ENCODE measurements around the gene PIK3C2A. TPM values are rescaled to one million over a fixed set of nuclear protein-coding genes. Genes with fewer than 3 reads are reported as not detected.

Gene PIK3C2A
- total and polyA plus RNA-seq, 4 experiments from 2014 or later = 2.4 to 40.4 (median 19.5) TPM

- peaks cover 0 to 5% of the 10 kb centered on the region in 2 donors for H3K36me3 Mint-ChIP-seq
- H3K27me3 Mint-ChIP-seq = peaks cover 3 to 5% of the 10 kb centered on the region in 2 donors
- Histone ChIP-seq H3K36me3 (ENCODE audit: insufficient read depth, low read length) (no peaks in the 10 kb centered on the region), H3K4me1 (ENCODE audit: insufficient read depth, low read length) (no peaks in the 10 kb centered on the region), H3K27me3 (ENCODE audit: insufficient read depth, low read length) (no peaks in the 10 kb centered on the region), H3K9me3 (ENCODE audit: control insufficient read depth in 1 of 2, low read length in 2 of 2) (no peaks in the 10 kb centered on the region), H3K4me3 (ENCODE audit: low read length in 2 of 2) (no peak overlapping the region), H3K27ac (ENCODE audit: low read depth, low read length) (no peak overlapping the region)
- no peak overlapping the region for H3K27ac Mint-ChIP-seq
- intact Hi-C loops (cut with micrococcal nuclease) = no loop called here
- H3K9me3 Mint-ChIP-seq = peaks cover 0 to 14% (median 4%) of the 10 kb centered on the region in 8 donors
- POLR2A ChIA-PET (ENCODE audit: partially characterized antibody) = no interaction called here
- no peak overlapping the region for H3K4me3 Mint-ChIP-seq
- peaks cover 1 to 5% (median 3%) of the 10 kb centered on the region in 4 donors for H3K4me1 Mint-ChIP-seq
- CTCF ChIA-PET (ENCODE audit: partially characterized antibody) = no interaction called here
- no peak for DNase-seq
Observed at GRCh38 chr11:17214338-17214737, 6.6 kb upstream of the PIK3C2A start.

GRCh38 chr11:17211286-17211685 is 3.5 kb upstream of the PIK3C2A start:
- no peaks in the 10 kb centered on the region for H3K36me3 ChIP-seq (ENCODE audit: insufficient read depth, low read length)
- Mint-ChIP-seq H3K36me3 (peaks cover 5 to 11% of the 10 kb centered on the region in 2 donors), H3K9me3 (peaks cover 0 to 14% (median 4%) of the 10 kb centered on the region in 8 donors), H3K4me1 (peaks cover 15 to 33% (median 22%) of the 10 kb centered on the region in 4 donors), H3K27me3 (peaks cover 2 to 3% of the 10 kb centered on the region in 2 donors), H3K27ac (no peak overlapping the region), H3K4me3 (no peak overlapping the region)
- CTCF ChIA-PET (ENCODE audit: partially characterized antibody) = interaction anchor here (1.4 kb wide), 1 partner anchor 10 kb away, joined by 4 read pairs; no protein-coding TSS in a partner anchor
- no peak overlapping the region for H3K4me3 ChIP-seq (ENCODE audit: low read length in 2 of 2)
- POLR2A ChIA-PET (ENCODE audit: partially characterized antibody) = no interaction called here
- no peaks in the 10 kb centered on the region for H3K9me3 ChIP-seq (ENCODE audit: control insufficient read depth in 1 of 2, low read length in 2 of 2)
- no peak for DNase-seq
- intact Hi-C loops (cut with micrococcal nuclease) = no loop called here
- H3K4me1 ChIP-seq (ENCODE audit: insufficient read depth, low read length) = peaks cover 23% of the 10 kb centered on the region
- no peak overlapping the region for H3K27ac ChIP-seq (ENCODE audit: low read depth, low read length)
- no peaks in the 10 kb centered on the region for H3K27me3 ChIP-seq (ENCODE audit: insufficient read depth, low read length)

- Mint-ChIP-seq H3K36me3 (peaks cover 0 to 11% of the 10 kb centered on the region in 2 donors), H3K4me3 (no peak overlapping the region), H3K9me3 (peaks cover 0 to 11% (median 4%) of the 10 kb centered on the region in 8 donors), H3K27me3 (no peaks in the 10 kb centered on the region), H3K27ac (peak overlapping the region in 2 of 7 donors; percentile 48 to 99), H3K4me1 (peaks cover 15 to 34% (median 24%) of the 10 kb centered on the region in 4 donors)
- Histone ChIP-seq H3K4me3 (ENCODE audit: low read length in 2 of 2) (no peak overlapping the region), H3K9me3 (ENCODE audit: control insufficient read depth in 1 of 2, low read length in 2 of 2) (no peaks in the 10 kb centered on the region), H3K36me3 (ENCODE audit: insufficient read depth, low read length) (no peaks in the 10 kb centered on the region), H3K27me3 (ENCODE audit: insufficient read depth, low read length) (no peaks in the 10 kb centered on the region), H3K4me1 (ENCODE audit: insufficient read depth, low read length) (peaks cover 25% of the 10 kb centered on the region), H3K27ac (ENCODE audit: low read depth, low read length) (no peak overlapping the region)
- no peak for DNase-seq
- ChIA-PET CTCF (ENCODE audit: partially characterized antibody) (interaction anchor here (0.7 to 0.9 kb wide), 2 partner anchors 13 to 24 kb away, joined by 3 to 5 read pairs; no protein-coding TSS in a partner anchor), POLR2A (ENCODE audit: partially characterized antibody) (interaction anchor here (0.7 kb wide), 1 partner anchor 328 kb away, joined by 3 read pairs; no protein-coding TSS in a partner anchor)
- intact Hi-C loops (cut with micrococcal nuclease) = loop anchor here (2.0 kb wide), 1 partner anchor 75 kb away; no protein-coding TSS in a partner anchor
Observed at GRCh38 chr11:17209939-17210245, 2.1 kb upstream of the PIK3C2A start.

GRCh38 chr11:17208257-17208999 is 642 bp upstream of the PIK3C2A start:
- peaks cover 0 to 4% (median 0%) of the 10 kb centered on the region in 8 donors for H3K9me3 Mint-ChIP-seq
- peak overlapping the region; percentile 80 for H3K27ac ChIP-seq (ENCODE audit: low read depth, low read length)
- peak in 1 of 5 donors; percentile 66 for DNase-seq
- CTCF ChIA-PET (ENCODE audit: partially characterized antibody) = interaction anchor here (1.0 to 1.3 kb wide), 2 partner anchors 22 to 133 kb away, joined by 3 to 4 read pairs; no protein-coding TSS in a partner anchor
- H3K27ac Mint-ChIP-seq = peak overlapping the region; percentile 75 to 100 (median 98)
- H3K36me3 ChIP-seq (ENCODE audit: insufficient read depth, low read length) = no peaks in the 10 kb centered on the region
- H3K4me3 ChIP-seq (ENCODE audit: low read length in 2 of 2) = peak overlapping the region; percentile 70 to 79
- H3K27me3 ChIP-seq (ENCODE audit: insufficient read depth, low read length) = no peaks in the 10 kb centered on the region
- POLR2A ChIA-PET (ENCODE audit: partially characterized antibody) = interaction anchor here (0.6 to 2.2 kb wide), 8 partner anchors 9 to 470 kb away, joined by 3 to 18 read pairs (median 6); partner anchors contain the start of genes C11orf58, NUCB2 and RPS13
- H3K4me3 Mint-ChIP-seq = peak overlapping the region; percentile 95 to 100 (median 99)
- peaks cover 15 to 44% (median 32%) of the 10 kb centered on the region in 4 donors for H3K4me1 Mint-ChIP-seq
- H3K4me1 ChIP-seq (ENCODE audit: insufficient read depth, low read length) = peaks cover 25% of the 10 kb centered on the region
- H3K36me3 Mint-ChIP-seq = peaks cover 0 to 15% of the 10 kb centered on the region in 2 donors
- no peaks in the 10 kb centered on the region for H3K9me3 ChIP-seq (ENCODE audit: control insufficient read depth in 1 of 2, low read length in 2 of 2)
- intact Hi-C loops (cut with micrococcal nuclease) = loop anchor here (1.0 to 2.0 kb wide), 3 partner anchors 68 to 131 kb away; partner anchors contain the start of genes NUCB2 and RPS13
- H3K27me3 Mint-ChIP-seq = no peaks in the 10 kb centered on the region

- H3K27me3 Mint-ChIP-seq = no peaks in the 10 kb centered on the region
- DNase-seq = no peak
- H3K9me3 ChIP-seq (ENCODE audit: control insufficient read depth in 1 of 2, low read length in 2 of 2) = no peaks in the 10 kb centered on the region
- H3K4me1 ChIP-seq (ENCODE audit: insufficient read depth, low read length) = peaks cover 25% of the 10 kb centered on the region
- no peaks in the 10 kb centered on the region for H3K9me3 Mint-ChIP-seq
- H3K27me3 ChIP-seq (ENCODE audit: insufficient read depth, low read length) = no peaks in the 10 kb centered on the region
- H3K36me3 ChIP-seq (ENCODE audit: insufficient read depth, low read length) = no peaks in the 10 kb centered on the region
- ChIA-PET POLR2A (ENCODE audit: partially characterized antibody) (interaction anchor here (1.8 to 2.2 kb wide), 2 partner anchors 14 to 70 kb away, joined by 5 to 18 read pairs; partner anchors contain the start of gene NUCB2), CTCF (ENCODE audit: partially characterized antibody) (no interaction called here)
- no peak overlapping the region for H3K4me3 ChIP-seq (ENCODE audit: low read length in 2 of 2)
- H3K4me1 Mint-ChIP-seq = peaks cover 18 to 51% (median 38%) of the 10 kb centered on the region in 4 donors
- no peak overlapping the region for H3K27ac ChIP-seq (ENCODE audit: low read depth, low read length)
- intact Hi-C loops (cut with micrococcal nuclease) = loop anchor here (2.0 kb wide), 1 partner anchor 468 kb away; the partner anchor contains the start of gene C11orf58
- peak overlapping the region in 6 of 7 donors; percentile 24 to 99 (median 94) for H3K27ac Mint-ChIP-seq
- H3K36me3 Mint-ChIP-seq = peaks cover 0 to 16% of the 10 kb centered on the region in 2 donors
- H3K4me3 Mint-ChIP-seq = peak overlapping the region; percentile 95 to 100 (median 99)
Observed at GRCh38 chr11:17206463-17206862, 1.3 kb downstream of the PIK3C2A start.

- ChIA-PET CTCF (ENCODE audit: partially characterized antibody) (no interaction called here), POLR2A (ENCODE audit: partially characterized antibody) (no interaction called here)
- Mint-ChIP-seq H3K27me3 (no peaks in the 10 kb centered on the region), H3K4me1 (peaks cover 12 to 25% (median 18%) of the 10 kb centered on the region in 4 donors), H3K4me3 (no peak overlapping the region), H3K9me3 (no peaks in the 10 kb centered on the region), H3K27ac (peak overlapping the region in 1 of 7 donors; percentile 62), H3K36me3 (peaks cover 15 to 25% of the 10 kb centered on the region in 2 donors)
- intact Hi-C loops (cut with micrococcal nuclease) = no loop called here
- H3K36me3 ChIP-seq (ENCODE audit: insufficient read depth, low read length) = peaks cover 4% of the 10 kb centered on the region
- H3K4me1 ChIP-seq (ENCODE audit: insufficient read depth, low read length) = no peaks in the 10 kb centered on the region
- H3K4me3 ChIP-seq (ENCODE audit: low read length in 2 of 2) = no peak overlapping the region
- no peaks in the 10 kb centered on the region for H3K27me3 ChIP-seq (ENCODE audit: insufficient read depth, low read length)
- no peaks in the 10 kb centered on the region for H3K9me3 ChIP-seq (ENCODE audit: control insufficient read depth in 1 of 2, low read length in 2 of 2)
- DNase-seq = no peak
- no peak overlapping the region for H3K27ac ChIP-seq (ENCODE audit: low read depth, low read length)
Observed at GRCh38 chr11:17197431-17197898, 10.3 kb downstream of the PIK3C2A start.

- Histone ChIP-seq H3K27me3 (ENCODE audit: insufficient read depth, low read length) (no peaks in the 10 kb centered on the region), H3K9me3 (ENCODE audit: control insufficient read depth in 1 of 2, low read length in 2 of 2) (no peaks in the 10 kb centered on the region), H3K36me3 (ENCODE audit: insufficient read depth, low read length) (peaks cover 4% of the 10 kb centered on the region), H3K4me3 (ENCODE audit: low read length in 2 of 2) (no peak overlapping the region), H3K27ac (ENCODE audit: low read depth, low read length) (no peak overlapping the region), H3K4me1 (ENCODE audit: insufficient read depth, low read length) (no peaks in the 10 kb centered on the region)
- DNase-seq = no peak
- Mint-ChIP-seq H3K27ac (peak overlapping the region in 1 of 7 donors; percentile 29), H3K9me3 (peaks cover 0 to 2% (median 0%) of the 10 kb centered on the region in 8 donors), H3K4me3 (no peak overlapping the region), H3K4me1 (peaks cover 11 to 18% (median 13%) of the 10 kb centered on the region in 4 donors), H3K27me3 (no peaks in the 10 kb centered on the region), H3K36me3 (peaks cover 20 to 29% of the 10 kb centered on the region in 2 donors)
- intact Hi-C loops (cut with micrococcal nuclease) = no loop called here
- ChIA-PET POLR2A (ENCODE audit: partially characterized antibody) (no interaction called here), CTCF (ENCODE audit: partially characterized antibody) (no interaction called here)
Observed at GRCh38 chr11:17188675-17189074, 19.1 kb downstream of the PIK3C2A start.

Data from CD4-positive, alpha-beta memory T cell (primary cell).